Retina (tissue), 1 donor: ENCODE data around the gene RANBP3.
"Not testable (repeated sequence)": the region's sequence is repeated elsewhere in the genome, so short reads cannot be mapped to it uniquely, and the experiment has no call there.

Experiments
- DNase-seq: peaks from one replicate; pipeline ENCODE4 v3.0.0-alpha.2; 2016

RANBP3 gene, protein sequence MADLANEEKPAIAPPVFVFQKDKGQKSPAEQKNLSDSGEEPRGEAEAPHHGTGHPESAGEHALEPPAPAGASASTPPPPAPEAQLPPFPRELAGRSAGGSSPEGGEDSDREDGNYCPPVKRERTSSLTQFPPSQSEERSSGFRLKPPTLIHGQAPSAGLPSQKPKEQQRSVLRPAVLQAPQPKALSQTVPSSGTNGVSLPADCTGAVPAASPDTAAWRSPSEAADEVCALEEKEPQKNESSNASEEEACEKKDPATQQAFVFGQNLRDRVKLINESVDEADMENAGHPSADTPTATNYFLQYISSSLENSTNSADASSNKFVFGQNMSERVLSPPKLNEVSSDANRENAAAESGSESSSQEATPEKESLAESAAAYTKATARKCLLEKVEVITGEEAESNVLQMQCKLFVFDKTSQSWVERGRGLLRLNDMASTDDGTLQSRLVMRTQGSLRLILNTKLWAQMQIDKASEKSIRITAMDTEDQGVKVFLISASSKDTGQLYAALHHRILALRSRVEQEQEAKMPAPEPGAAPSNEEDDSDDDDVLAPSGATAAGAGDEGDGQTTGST

DNA sequence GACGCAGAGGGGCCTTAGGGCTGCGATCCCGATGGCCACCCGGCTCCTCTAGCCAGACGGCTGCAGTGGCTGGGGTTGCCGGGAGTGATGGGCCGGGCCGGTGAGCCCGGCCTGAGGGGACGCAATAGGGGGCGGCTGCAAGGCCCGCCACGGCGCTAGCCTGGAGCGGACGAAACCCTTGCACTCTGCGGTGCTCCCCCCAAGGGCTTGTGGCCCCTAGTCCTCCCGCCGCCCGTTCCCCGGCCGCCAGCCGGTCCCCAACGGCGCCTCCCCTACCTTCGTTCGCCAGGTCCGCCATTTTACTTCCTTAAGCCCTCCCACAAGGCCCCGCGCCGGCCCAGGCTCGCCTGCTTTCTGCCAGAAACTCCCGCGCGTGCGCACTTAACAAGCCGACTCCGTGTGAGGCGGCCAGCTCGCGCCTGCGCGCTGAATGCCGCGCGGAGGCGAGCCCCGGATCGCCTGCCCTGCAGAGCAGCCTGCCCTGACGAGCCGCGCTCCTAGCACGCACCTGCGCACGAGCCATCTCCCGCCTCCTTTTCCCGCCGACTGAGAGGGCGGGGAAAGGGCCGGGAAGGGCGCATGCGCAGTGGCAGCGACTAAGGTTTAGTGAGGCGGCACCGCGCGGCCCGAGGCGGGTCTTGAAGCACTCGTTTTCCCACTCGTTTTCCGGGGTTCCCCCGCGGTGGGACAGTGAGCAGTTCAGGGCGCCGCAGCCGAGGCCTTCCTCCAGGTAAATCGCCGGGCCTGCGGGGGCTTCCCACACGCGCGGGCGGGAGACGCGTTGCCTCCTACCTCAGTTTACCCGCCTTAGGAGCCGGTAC is at the start of gene RANBP3:
RANBP3 (minus strand) TSS at position 356 of the 821 bp plus-strand sequence; CDS start at position 298, 58 bp downstream.
- peak; percentile 97 for DNase-seq

DNA sequence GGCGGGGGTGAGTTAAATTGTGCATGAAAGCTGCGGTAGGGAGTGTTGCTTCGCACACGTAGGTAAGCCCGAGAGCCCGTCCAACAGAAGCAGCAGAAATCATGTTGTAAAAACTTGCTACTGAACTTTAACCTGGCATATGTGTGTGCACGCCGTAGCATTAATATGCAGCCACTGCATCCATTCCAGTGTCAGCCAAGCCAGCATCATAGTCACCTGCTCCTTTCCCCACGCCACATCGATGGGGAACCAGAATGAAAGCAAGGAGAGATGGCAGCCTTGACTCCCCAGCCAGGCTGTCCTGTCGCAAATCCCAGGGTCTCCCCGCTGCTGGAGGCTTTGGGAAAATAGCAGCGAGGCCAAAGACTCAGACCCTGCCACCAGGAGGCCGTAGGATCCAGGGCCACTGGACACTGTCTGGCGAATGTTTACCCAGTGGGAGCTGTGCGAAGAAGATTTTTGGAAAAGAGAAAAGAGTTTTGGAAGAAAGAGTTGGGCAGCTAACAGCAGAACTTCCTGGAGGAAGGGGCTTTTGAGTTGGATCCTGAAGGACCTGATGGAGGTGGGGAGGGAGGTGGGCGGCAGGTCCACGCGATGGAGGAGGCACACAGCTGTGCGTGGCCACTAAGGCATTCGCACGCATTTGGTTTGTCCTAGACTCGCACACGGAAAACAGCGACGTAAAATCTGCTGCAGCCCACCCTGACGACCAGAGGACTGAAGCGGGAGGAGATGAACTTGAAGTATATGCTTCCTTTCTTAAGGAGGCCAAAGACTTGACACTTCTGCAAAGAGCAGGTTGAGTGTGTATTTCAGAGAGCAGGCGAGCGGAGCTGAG is 48.7 kb upstream of the RANBP3 start:
- DNase-seq = no peak

DNA sequence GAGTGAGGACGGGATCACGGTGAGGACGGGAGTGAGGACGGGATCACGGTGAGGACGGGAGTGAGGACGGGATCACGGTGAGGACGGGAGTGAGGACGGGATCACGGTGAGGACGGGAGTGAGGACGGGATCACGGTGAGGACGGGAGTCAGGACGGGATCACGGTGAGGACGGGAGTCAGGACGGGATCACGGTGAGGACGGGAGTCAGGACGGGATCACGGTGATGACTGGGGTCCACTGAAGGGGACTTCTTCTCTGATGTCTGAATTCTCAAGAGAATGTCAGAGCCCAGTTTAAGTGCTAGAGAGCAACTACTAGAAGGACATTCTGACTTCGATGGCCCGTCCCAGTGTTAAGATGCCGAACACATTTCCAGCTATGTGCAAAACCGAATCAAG is 46.8 kb upstream of the RANBP3 start:
- DNase-seq = not testable (repeated sequence)

DNA sequence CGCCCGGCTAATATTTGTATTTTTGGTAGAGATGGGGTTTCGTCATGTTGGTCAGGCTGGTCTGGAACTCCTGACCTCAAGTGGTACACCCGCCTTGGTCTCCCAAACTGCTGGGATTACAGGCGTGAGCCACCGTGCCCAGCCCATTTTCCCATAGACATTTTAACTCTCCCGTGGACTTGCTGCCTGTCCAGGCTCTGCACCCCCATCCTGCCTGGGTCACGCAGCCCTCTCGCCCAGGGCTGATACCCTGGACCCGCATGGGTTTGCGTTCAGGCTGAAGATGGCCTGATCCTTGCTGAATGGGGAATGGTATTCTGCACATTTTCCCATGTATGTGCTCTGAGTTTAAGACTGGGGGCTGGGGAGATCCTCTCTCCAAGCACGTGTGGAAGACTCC is 46.0 kb upstream of the RANBP3 start:
- no peak for DNase-seq

GRCh38 chr19:6023085-6023682 is 45.2 kb upstream of the RANBP3 start:
- DNase-seq = no peak

DNA sequence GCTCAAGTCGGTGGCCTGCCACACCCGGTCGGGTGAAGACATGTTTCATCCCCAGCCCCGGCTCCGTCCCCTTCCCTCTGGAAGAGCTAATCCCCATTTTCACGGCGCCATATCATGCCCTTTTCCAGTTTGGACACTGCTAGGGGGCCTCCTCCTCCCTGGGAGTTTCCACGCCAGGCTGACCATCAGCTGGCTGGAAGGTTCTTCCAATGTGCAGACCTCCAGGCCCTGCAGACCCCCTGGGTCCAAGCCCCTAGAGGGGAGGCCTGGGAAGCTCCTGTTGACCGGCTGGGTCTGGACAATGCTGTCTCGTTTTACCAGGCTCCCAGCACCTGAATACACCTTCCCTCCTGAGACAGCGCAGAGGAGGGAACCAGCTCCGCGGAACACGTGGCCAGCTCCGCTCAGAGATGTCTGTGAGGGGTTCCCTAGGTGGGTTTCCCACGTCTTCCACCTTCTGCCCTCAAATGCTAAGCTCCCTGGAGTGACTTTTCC is 44.7 kb upstream of the RANBP3 start:
- no peak for DNase-seq

GRCh38 chr19:6021878-6022569 is 44.1 kb upstream of the RANBP3 start:
- peak; percentile 85 for DNase-seq

GRCh38 chr19:6020972-6021805 is 43.2 kb upstream of the RANBP3 start:
- DNase-seq = no peak

- no peak for DNase-seq
Measured at GRCh38 chr19:6020166-6020882, 42.4 kb upstream of the RANBP3 start.

GRCh38 chr19:6018786-6019185 is 40.8 kb upstream of the RANBP3 start:
- no peak for DNase-seq

DNA sequence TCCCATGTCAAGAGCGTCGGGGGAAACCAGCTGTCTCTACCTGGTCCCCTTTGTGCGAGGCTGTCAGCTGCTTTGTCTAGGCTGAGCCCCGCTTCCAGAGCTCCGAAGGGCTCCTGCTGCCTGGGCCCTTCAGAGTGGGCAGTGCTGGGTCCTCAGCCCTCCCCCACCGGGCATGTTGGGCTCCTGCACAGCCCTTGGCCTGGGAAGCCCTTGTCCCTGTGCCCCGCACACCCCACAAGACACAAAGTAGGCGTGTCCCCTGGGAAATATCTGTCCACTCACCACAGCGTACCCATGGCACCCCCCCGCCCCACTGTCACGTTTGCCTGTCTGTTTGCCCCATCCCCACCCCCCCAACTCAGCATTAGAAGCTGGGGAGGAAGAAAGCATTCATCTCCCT is 39.6 kb upstream of the RANBP3 start:
- DNase-seq = no peak

GRCh38 chr19:6015841-6016545 is 38.1 kb upstream of the RANBP3 start:
- no peak for DNase-seq

DNA sequence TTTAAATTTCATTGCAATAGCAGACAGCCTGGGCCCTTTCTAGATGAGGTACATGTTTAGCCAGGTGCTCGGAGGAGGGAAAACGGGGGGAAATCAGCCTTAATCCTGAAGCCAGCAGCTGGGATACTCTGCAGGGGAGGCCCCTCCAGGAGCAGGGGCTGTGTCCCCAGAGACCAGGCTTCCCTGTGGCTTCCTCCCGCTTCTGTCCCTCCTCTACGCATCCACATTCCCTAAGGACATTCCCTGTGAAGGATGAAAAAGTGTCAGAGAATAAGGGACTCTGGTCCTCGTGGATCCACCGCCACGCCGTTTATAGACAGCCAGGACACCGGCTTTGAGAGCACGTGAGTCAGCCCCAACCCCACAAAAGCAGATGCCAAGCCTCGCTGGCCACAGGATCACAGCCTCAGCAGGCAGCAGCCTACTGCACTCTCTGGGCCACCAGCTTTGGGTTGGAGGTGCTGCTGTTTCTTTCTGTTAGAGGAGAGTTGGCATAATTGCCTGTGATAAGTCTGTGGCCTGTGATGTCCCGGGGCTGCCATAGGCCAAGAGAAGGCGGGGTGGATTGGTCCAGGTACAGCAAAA is 36.7 kb upstream of the RANBP3 start:
- DNase-seq = no peak

DNA sequence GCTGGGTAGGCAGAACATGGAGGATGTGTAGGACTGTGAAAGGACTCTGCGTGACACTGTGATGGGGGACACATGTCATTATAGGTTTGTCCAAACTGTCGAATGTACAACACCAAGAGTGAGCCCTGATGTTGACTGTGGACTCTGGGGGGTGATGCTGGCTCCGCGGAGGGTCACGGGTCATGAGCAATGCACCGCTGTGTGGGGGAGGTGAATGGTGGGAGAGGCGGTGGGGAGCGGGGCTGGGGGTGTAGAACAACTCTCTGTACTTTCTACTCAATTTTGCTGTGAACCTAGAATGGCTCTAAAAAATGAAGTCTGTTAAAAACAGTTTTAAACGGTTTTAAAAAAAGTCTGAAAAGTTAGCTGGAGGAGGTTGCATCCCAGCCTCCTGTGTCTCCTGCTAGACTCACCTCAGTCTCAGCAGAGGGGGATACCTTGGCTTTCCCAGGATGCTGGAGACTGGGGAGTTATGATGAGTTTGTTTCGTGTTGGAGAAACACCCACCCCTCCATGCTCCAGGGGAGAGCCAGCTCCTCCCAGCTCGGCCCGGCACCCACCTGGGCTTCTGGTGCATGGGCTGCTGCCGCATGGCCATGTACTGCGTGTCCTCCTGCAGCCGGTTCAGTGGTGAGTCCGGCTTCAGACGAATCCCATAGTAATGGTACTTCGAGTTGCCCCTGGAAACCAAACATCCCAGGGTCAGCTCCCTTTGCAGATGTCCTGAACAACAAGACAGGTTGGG is 34.7 kb upstream of the RANBP3 start:
- DNase-seq = no peak

GRCh38 chr19:6011794-6012193 is 33.9 kb upstream of the RANBP3 start:
- DNase-seq = no peak

- no peak for DNase-seq
Measured at GRCh38 chr19:6011206-6011605, 33.3 kb upstream of the RANBP3 start.

- DNase-seq = no peak
Measured at GRCh38 chr19:6010107-6010506, 32.2 kb upstream of the RANBP3 start.

- no peak for DNase-seq
Measured at GRCh38 chr19:6007866-6008265, 29.9 kb upstream of the RANBP3 start.
